ENCODE results near the gene CYP24A1.

Gene CYP24A1

GRCh38 chr20:54155736-54156317, 18.0 kb downstream of the CYP24A1 start:
- DNase-seq, result no peak

- DNase-seq, result no peak
Observed at GRCh38 chr20:54154439-54154838, 19.3 kb downstream of the CYP24A1 start.

- DNase-seq, result no peak
Observed at GRCh38 chr20:54153847-54154246, 19.9 kb downstream of the CYP24A1 start.

- DNase-seq, result no peak
Observed at GRCh38 chr20:54153041-54153327, 20.8 kb downstream of the CYP24A1 start.

GRCh38 chr20:54152227-54153040, 21.4 kb downstream of the CYP24A1 start:
- DNase-seq, result no peak

GRCh38 chr20:54151511-54152226, 22.1 kb downstream of the CYP24A1 start:
- DNase-seq, result no peak

- DNase-seq, result no peak
Observed at GRCh38 chr20:54151075-54151439, 22.7 kb downstream of the CYP24A1 start.

GRCh38 chr20:54149765-54150264, 24.0 kb downstream of the CYP24A1 start:
- no peak for DNase-seq

GRCh38 chr20:54148947-54149764, 24.6 kb downstream of the CYP24A1 start:
- DNase-seq, result no peak

- DNase-seq, result no peak
Observed at GRCh38 chr20:54146672-54147071, 27.1 kb downstream of the CYP24A1 start.

- no peak for DNase-seq
Observed at GRCh38 chr20:54144847-54145414, 28.9 kb downstream of the CYP24A1 start.

GRCh38 chr20:54140927-54141566, 32.7 kb downstream of the CYP24A1 start:
- peak; percentile 86 for DNase-seq

- no peak for DNase-seq
Observed at GRCh38 chr20:54140486-54140885, 33.3 kb downstream of the CYP24A1 start.

GRCh38 chr20:54140067-54140466, 33.7 kb downstream of the CYP24A1 start:
- DNase-seq, result no peak

- DNase-seq, result peak; percentile 6
Observed at GRCh38 chr20:54139188-54139587, 34.6 kb downstream of the CYP24A1 start.

GRCh38 chr20:54138427-54138826, 35.4 kb downstream of the CYP24A1 start:
- DNase-seq, result no peak

- no peak for DNase-seq
Observed at GRCh38 chr20:54137115-54137514, 36.7 kb downstream of the CYP24A1 start.

- DNase-seq, result peak; percentile 80
Observed at GRCh38 chr20:54134445-54135220, 39.2 kb downstream of the CYP24A1 start.

GRCh38 chr20:54133434-54134427, 40.1 kb downstream of the CYP24A1 start:
- peak; percentile 44 for DNase-seq

Measured in HCEC 1CT (cell line).